ENCODE data around the gene INSYN2A.

INSYN2A gene

DNA sequence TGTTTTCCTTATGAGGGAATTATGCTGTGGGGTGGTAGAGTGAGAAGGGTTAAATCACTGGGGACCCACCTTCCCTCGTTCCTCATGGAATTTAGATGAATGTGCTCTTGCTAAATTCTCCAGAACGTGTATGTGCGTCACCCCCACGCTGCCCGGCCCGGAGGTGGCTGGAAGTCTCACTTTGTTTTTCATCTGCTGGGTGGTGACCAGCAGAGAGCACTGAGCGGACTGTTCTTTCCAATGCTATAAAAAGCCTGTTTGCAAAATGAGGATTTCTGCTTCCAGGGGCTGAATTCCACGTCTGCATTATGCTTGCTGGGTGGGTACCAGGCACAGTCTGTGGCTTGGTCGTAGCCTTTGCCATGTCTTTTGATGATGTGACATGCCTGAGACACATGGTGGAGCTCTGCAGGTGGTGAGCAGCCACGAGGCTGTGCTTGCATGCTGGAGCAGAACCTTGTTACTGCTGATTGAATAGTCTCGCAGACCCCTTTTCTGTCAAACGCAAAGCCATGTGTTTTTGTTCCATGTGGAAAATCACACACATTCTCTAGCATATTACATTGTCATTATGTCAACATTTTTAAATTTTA lies 31.9 kb upstream of the INSYN2A start:
- H3K4me3 ChIP-seq (ENCODE audit: insufficient read depth, low read length, poor library complexity, severe bottlenecking): no peak overlapping the region
- H4K20me1 ChIP-seq (ENCODE audit: low read depth, low read length): no peaks in the 10 kb centered on the region
- H3K27ac ChIP-seq (ENCODE audit: low read depth, low read length): no peak overlapping the region
- no peaks in the 10 kb centered on the region for H3K9me3 ChIP-seq (ENCODE audit: insufficient read depth, low read length)
- H3F3A ChIP-seq (ENCODE audit: insufficient read depth): no peaks in the 10 kb centered on the region
- no peak for TF ChIP-seq EZH2phosphoT487 (conservative IDR thresholded peaks at IDR 0.05; ENCODE audit: low read length)
- TF ChIP-seq, protein P1, sequence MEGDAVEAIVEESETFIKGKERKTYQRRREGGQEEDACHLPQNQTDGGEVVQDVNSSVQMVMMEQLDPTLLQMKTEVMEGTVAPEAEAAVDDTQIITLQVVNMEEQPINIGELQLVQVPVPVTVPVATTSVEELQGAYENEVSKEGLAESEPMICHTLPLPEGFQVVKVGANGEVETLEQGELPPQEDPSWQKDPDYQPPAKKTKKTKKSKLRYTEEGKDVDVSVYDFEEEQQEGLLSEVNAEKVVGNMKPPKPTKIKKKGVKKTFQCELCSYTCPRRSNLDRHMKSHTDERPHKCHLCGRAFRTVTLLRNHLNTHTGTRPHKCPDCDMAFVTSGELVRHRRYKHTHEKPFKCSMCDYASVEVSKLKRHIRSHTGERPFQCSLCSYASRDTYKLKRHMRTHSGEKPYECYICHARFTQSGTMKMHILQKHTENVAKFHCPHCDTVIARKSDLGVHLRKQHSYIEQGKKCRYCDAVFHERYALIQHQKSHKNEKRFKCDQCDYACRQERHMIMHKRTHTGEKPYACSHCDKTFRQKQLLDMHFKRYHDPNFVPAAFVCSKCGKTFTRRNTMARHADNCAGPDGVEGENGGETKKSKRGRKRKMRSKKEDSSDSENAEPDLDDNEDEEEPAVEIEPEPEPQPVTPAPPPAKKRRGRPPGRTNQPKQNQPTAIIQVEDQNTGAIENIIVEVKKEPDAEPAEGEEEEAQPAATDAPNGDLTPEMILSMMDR (IDR thresholded peaks at IDR 0.05; ENCODE audit: insufficient read depth, low read length, poor library complexity, severe bottlenecking): no peak
- no peak overlapping the region for H3K9ac ChIP-seq (ENCODE audit: low read length)
- H3K9me2 ChIP-seq (replicated peaks; ENCODE audit: insufficient read depth, low read length): no peaks in the 10 kb centered on the region
- no peaks in the 10 kb centered on the region for H3K79me2 ChIP-seq (ENCODE audit: insufficient read depth, low read length)
- H3K27me3 ChIP-seq (ENCODE audit: low read length): no peaks in the 10 kb centered on the region
- H3K4me2 ChIP-seq (ENCODE audit: low read depth, low read length, poor library complexity, severe bottlenecking): no peak overlapping the region
- no peak overlapping the region for H2AFZ ChIP-seq (ENCODE audit: low read depth, low read length, severe bottlenecking)
- H3K36me3 ChIP-seq (ENCODE audit: low read length): no peaks in the 10 kb centered on the region

GRCh38 chr10:127227663-127228062 lies 31.3 kb upstream of the INSYN2A start:
- no peaks in the 10 kb centered on the region for H3K9me2 ChIP-seq (replicated peaks; ENCODE audit: insufficient read depth, low read length)
- no peaks in the 10 kb centered on the region for H4K20me1 ChIP-seq (ENCODE audit: low read depth, low read length)
- H3K27ac ChIP-seq (ENCODE audit: low read depth, low read length): no peak overlapping the region
- no peaks in the 10 kb centered on the region for H3K9me3 ChIP-seq (ENCODE audit: insufficient read depth, low read length)
- no peak overlapping the region for H3K4me3 ChIP-seq (ENCODE audit: insufficient read depth, low read length, poor library complexity, severe bottlenecking)
- TF ChIP-seq, protein P1 (IDR thresholded peaks at IDR 0.05; ENCODE audit: insufficient read depth, low read length, poor library complexity, severe bottlenecking): no peak
- no peak for TF ChIP-seq EZH2phosphoT487 (conservative IDR thresholded peaks at IDR 0.05; ENCODE audit: low read length)
- no peaks in the 10 kb centered on the region for H3K79me2 ChIP-seq (ENCODE audit: insufficient read depth, low read length)
- no peaks in the 10 kb centered on the region for H3K36me3 ChIP-seq (ENCODE audit: low read length)
- H3K9ac ChIP-seq (ENCODE audit: low read length): no peak overlapping the region
- H3F3A ChIP-seq (ENCODE audit: insufficient read depth): no peaks in the 10 kb centered on the region
- no peaks in the 10 kb centered on the region for H3K27me3 ChIP-seq (ENCODE audit: low read length)
- H3K4me2 ChIP-seq (ENCODE audit: low read depth, low read length, poor library complexity, severe bottlenecking): no peak overlapping the region
- H2AFZ ChIP-seq (ENCODE audit: low read depth, low read length, severe bottlenecking): no peak overlapping the region

- H3K79me2 ChIP-seq (ENCODE audit: insufficient read depth, low read length): no peaks in the 10 kb centered on the region
- no peaks in the 10 kb centered on the region for H3K9me3 ChIP-seq (ENCODE audit: insufficient read depth, low read length)
- TF ChIP-seq, protein P1 (IDR thresholded peaks at IDR 0.05; ENCODE audit: insufficient read depth, low read length, poor library complexity, severe bottlenecking): no peak
- no peak for TF ChIP-seq EZH2phosphoT487 (conservative IDR thresholded peaks at IDR 0.05; ENCODE audit: low read length)
- H3K27me3 ChIP-seq (ENCODE audit: low read length): no peaks in the 10 kb centered on the region
- no peaks in the 10 kb centered on the region for H3K36me3 ChIP-seq (ENCODE audit: low read length)
- no peak overlapping the region for H3K4me2 ChIP-seq (ENCODE audit: low read depth, low read length, poor library complexity, severe bottlenecking)
- no peak overlapping the region for H3K27ac ChIP-seq (ENCODE audit: low read depth, low read length)
- H3K9ac ChIP-seq (ENCODE audit: low read length): no peak overlapping the region
- H4K20me1 ChIP-seq (ENCODE audit: low read depth, low read length): no peaks in the 10 kb centered on the region
- H3F3A ChIP-seq (ENCODE audit: insufficient read depth): no peaks in the 10 kb centered on the region
- no peak overlapping the region for H2AFZ ChIP-seq (ENCODE audit: low read depth, low read length, severe bottlenecking)
- no peaks in the 10 kb centered on the region for H3K9me2 ChIP-seq (replicated peaks; ENCODE audit: insufficient read depth, low read length)
- no peak overlapping the region for H3K4me3 ChIP-seq (ENCODE audit: insufficient read depth, low read length, poor library complexity, severe bottlenecking)
Observed at GRCh38 chr10:127227027-127227426, 30.6 kb upstream of the INSYN2A start.
